ENCODE results near the gene STARD3. TPM values are rescaled to one million over a fixed set of nuclear protein-coding genes. Genes with fewer than 3 reads are reported as not detected.

Gene STARD3
- total RNA-seq, 1 experiment from 2014 or later, result 42.9 TPM

DNA sequence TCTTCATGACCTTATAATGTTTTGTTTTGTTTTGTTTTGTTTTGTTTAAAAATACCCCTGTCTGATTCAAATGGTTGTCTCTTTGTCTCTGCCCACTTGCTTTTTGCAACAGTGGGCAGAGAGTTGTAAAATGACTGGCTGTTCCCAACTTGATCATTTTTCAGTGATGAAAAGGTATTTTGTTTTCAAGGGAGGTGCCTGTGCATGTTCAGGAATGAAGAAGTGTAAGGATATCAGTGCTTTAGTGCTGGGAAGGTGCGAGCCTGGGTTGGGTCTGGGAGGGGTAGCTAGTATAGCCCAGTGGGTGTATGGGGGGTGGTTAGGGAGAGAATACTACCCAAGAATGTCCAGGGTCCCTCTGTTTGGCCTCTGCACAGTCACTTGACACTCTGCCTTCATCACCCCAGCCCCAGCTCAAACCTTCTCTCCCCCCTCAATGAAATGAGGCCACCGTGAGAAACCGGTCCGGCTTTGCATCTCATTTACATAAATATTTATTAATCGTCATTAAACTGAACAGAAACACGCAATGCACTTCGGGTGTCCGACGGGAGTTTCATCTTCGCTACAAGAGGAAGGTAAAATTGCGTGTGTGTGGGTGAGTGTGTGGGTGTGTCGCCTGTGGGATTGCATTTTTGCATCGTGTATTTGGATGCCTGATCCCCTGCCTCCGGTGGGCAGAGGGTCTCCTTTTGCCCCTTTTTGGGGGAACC is 33.5 kb upstream of the STARD3 start:
- no peak for DNase-seq (ENCODE audit: low spot score)

DNA sequence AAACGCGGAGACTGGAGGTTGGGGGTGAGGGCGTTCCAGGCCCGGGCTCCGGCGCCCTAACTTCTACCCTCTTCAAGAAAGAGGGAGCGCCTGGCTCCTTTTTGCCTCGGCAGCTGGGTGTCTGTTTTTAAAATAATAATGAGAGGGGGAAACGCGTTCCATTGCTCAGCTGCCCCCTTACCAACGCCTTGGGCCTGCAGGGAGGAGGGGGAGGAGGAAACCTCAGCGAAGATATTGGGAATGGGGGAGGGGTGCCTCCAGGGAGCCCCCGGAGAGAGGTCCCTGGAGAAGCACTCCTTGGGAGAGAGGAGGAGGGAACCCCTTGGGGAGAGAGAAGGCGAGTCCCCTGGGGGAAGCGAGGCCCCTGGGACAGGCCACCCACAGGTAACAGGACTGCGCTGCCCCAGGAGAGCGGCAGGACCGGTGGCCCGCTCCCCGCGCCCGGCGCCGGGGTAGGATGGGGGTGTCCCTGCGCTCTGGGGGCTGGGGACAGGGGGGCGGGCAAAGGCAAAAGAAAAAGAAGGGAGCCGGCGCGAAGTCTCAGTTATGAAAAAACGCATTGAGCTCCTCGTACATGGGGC is 31.9 kb upstream of the STARD3 start:
- no peak for DNase-seq (ENCODE audit: low spot score)

GRCh38 chr17:39605492-39606433 is 31.2 kb upstream of the STARD3 start:
- no peak for DNase-seq (ENCODE audit: low spot score)

GRCh38 chr17:39606434-39607056 is 30.4 kb upstream of the STARD3 start:
- no peak for DNase-seq (ENCODE audit: low spot score)

- no peak for DNase-seq (ENCODE audit: low spot score)
Measured at GRCh38 chr17:39607057-39607850, 29.7 kb upstream of the STARD3 start.

GRCh38 chr17:39607851-39608130 is 29.2 kb upstream of the STARD3 start, which contains the start of gene NEUROD2:
Gene NEUROD2, minus strand, starts transcription at chr17:39607920. Its CDS starts 1,321 bp downstream, at chr17:39606599.
- no peak for DNase-seq (ENCODE audit: low spot score)

- no peak for DNase-seq (ENCODE audit: low spot score)
Measured at GRCh38 chr17:39608142-39608981, 28.6 kb upstream of the STARD3 start.

GRCh38 chr17:39609416-39610025 is 27.4 kb upstream of the STARD3 start:
- DNase-seq (ENCODE audit: low spot score), result no peak

DNA sequence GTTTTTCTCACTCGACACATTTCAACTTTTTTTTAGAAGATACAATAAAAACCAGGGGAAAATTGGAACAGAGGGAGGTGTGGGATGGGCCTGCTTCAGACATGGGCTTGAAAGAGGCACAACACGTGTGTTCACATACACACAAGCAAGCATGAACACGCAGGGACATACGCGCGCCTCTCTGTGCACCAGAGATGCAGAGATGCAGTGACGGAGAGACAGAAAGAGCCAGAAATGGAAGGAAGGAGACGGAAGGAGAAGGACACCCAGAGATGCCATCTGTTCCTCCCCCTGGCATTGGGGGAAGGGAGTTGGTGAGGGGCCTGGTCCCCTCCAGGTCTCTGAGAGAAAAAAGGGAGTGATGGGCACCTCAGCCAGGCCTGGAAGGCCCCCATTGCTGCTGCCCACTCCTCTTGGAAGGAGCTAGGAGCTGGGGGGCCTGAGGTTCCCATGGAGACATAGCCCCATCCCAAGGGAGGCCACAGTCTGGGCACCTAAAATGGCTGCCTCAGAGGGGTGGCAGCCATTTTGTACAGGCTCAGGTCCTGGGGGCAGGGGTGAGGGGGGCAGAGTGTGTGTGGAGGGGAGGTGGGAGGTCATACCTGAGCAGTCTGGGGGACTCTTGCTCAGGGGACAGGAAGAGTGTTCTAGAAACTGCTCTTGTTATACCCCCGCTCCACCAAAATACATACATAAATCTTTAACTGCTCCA is 25.4 kb upstream of the STARD3 start:
- no peak for DNase-seq (ENCODE audit: low spot score)

- DNase-seq (ENCODE audit: low spot score), result no peak
Measured at GRCh38 chr17:39612291-39612894, 24.6 kb upstream of the STARD3 start.

DNA sequence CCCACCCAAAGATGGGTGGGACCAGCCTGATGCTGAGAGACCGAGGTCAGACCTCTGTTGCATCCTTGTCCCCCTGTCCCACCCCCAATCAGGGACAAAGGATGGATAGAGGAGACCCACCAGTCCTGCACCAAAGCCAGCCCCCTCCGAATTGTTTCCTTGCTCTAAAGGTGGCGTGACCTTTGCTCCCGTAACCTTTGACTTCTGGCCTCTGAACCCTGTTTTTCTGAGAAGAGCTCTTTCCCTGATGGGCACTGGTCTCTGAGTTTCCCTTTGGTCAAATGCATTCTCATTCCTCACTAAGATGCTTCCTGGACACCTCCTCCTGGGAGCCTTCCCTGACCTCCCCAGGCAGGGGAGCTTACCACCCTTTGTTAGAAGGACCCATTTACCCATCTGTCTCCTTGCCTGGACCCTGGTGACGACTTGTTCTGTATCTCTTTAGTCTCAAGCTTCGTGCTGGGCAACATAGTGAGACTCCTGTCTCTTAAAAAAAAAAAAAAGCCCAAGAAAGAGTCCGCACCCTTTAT is 23.9 kb upstream of the STARD3 start:
- no peak for DNase-seq (ENCODE audit: low spot score)

- no peak for DNase-seq (ENCODE audit: low spot score)
Measured at GRCh38 chr17:39614545-39615157, 22.3 kb upstream of the STARD3 start.

DNA sequence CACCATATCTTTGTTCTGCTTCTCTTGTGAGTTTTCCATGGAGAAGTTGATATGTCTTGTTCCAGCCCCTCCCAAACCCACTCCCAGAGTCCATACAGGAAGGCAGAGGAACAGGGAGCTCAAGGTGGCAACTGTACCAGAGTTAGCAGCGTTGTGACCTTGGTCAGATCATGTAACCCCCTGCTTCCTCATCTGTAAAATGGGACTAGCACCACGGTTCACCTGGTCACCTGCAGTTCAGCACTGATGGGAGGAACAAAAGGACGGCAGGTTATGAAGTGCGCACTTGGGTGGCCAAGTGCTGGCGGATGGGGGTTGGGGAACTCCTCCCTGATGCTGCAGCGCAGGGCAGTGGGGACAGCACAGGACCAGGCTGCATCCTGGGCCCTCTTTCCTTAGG is 21.5 kb upstream of the STARD3 start:
- no peak for DNase-seq (ENCODE audit: low spot score)

- DNase-seq (ENCODE audit: low spot score), result no peak
Measured at GRCh38 chr17:39617100-39617445, 19.9 kb upstream of the STARD3 start.

GRCh38 chr17:39617446-39618245 is 19.3 kb upstream of the STARD3 start:
- peak; percentile 47 for DNase-seq (ENCODE audit: low spot score)

GRCh38 chr17:39618246-39618913 is 18.6 kb upstream of the STARD3 start:
- no peak for DNase-seq (ENCODE audit: low spot score)
